ENCODE measurements around the gene NAGPA.

GRCh38 chr16:4990415-4990814 lies 43.3 kb downstream of the NAGPA start:
- TF ChIP-seq CTCF (IDR thresholded peaks at IDR 0.05; ENCODE audit: insufficient read depth, low read length) (no peak), SPI1 (IDR thresholded peaks at IDR 0.05; ENCODE audit: borderline replicate concordance, low read depth) (no peak), GABPA (IDR thresholded peaks at IDR 0.05; ENCODE audit: low read depth) (no peak)
